Stimulated activated CD8-positive, alpha-beta memory T cell treated with anti-CD3 and anti-CD28 coated beads, Interleukin-12 subunit alpha, Interleukin-12 subunit beta, amount 100 ng/mL, for 24 hours (primary cell): ENCODE results near the gene TRIM52.
"Not testable (repeated sequence)": the region's sequence is repeated elsewhere in the genome, so short reads cannot be mapped to it uniquely, and the experiment has no call there.

Experiments used
- DNase-seq: peaks from one replicate; pipeline ENCODE4 v3.0.0-alpha.2; 2020; ENCODE audit errors: extremely low read depth

The TRIM52 gene

DNA sequence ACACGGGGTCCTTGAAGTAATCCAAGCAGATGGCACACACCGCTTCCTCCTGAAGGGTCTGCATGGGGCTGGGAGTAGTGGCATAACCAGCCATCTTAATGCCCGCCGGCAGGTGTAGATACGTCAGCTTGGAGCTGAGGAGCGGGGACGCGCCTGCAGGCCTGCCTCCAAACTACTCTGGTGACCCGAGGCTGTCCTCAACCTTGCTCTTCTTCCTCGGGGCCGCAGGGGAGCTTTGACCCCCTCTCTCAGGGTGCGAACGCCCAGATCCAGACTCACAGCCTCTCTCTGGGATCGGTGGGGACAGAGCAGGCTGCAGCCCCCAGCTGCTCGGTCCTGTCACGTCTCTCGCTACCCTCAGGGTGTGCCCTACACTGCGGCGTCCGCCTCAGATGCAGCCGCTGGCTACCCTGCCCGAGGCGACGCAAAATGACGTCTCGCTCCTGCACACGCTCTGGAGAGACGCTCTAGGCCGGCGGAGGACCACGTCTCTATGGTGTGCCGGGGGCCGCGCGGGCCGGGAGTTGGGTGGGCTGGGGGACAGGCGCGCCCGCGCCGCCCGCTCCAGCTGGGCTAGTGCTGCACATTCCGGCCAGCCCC, at the start of gene TRIM52:
Gene TRIM52, minus strand, starts transcription at position 424 of the 600 bp plus-strand sequence. Its CDS starts 330 bp downstream, at position 94.
- DNase-seq, result peak; percentile 78

DNA sequence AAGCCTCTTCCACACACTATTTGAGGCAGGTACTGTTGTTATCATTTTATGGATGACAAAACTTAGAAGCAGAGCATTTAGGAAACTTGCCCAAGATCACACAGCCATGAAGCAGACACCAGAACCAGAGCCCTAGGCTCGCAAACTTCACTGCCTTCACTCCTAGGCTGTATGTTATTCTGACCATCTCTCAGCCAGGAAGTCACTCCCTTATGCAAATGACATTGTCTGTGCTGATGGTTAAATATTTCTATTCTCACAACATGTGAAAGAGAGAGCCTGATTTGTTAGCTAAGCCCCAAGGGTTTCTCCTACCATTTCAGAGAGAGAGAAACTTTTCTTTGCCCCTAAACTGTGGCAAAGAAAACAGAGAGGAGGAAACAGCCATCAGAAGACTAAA, 26.4 kb upstream of the TRIM52 start:
- not testable (repeated sequence) for DNase-seq

DNA sequence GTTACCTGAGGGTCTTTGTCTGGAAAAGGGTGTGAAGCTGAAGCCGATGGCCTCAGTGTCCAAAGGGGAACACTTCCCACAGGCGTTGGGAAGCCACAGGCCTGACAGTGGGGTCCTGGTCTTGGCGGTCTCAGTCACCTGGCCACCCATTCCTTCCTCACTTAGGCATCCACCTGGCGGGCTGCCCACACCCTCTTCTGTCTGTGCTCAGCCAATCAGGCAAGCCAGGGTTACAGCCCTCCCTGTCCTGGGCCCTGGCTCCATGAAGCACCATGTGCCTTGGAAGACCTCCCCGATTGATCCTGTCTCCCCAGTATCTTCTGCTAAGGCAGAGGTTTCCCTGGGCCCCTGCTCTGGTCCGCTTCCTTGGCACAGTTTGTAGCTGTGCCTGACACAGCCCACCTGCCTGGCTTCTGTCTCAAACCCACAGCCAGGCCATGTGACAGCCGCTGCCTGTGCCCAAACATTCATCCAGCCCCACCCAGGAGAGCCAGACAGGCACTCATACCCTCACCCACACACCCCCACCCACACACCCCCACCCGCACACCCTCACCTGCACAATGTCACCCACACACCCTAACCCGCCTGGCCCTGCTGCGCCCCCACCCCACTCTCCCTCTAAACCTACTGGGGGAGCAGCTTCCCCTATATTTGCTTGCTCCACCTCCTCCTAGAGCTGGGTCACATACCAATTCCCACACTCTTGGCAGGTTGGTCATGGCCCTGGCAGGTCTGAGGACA, 25.2 kb upstream of the TRIM52 start:
- not testable (repeated sequence) for DNase-seq

DNA sequence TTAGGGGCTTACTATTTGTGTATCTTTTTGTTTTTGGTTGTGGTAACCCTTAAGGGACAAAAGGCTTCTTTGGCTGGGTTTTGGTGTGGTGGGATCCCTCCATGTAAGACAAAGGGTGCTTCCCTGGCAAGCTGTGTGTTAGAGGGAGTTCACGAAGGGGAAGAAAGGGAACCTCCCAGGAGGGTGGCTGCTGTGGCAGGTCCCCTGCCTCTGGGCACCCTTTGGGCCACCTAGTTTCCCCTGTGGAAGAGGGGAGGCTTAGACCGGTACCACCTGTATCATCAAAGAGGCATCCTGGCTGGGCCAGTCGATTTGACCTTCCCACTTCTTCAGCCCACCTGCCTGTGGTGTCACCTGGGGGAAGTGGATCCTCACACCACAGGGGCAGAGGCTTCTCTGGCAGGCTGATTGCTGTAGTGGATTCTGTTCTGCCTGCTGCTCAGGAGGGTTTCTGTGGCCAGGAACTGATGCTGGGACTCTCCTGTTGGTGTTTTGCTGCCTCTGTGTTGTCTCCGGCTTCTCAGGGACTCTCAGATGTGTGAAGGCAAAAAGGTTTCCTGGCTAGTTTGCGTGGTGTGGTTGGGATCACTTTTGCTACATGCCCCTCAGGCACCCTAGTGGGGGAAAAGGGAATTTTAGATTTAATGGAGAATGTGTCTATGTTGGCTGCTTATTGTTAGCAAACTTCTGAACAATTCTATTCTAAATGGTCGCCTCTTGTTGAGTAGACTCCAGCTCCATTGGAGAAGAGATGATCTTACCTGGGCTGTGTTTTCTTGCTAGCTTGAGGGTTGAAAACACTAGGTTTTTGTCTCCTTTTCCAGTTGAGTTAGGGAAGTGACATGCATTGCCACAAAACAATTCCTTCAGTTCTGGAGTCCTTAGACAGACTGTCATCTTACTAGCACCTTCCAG, 23.2 kb upstream of the TRIM52 start:
- not testable (repeated sequence) for DNase-seq

DNA sequence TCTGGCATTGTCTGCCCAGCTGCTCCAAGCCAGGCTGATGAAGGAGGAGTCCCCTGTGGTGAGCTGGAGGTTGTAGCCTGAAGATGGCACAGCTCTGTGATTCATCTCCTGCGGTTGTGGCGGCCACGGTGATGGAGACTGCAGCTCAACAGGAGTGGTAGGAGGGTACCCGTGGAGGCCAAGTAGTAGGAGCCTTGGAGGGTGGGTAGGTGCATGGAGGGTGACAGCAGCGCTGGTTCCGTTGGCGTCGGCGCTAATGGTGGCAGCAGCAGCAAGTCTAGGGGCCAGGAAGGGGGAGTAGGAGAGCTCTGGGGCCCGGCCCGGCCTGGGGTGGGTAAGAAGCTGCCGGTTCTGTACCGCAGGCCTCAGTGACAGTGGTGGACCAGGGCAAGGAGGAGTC, 22.4 kb upstream of the TRIM52 start:
- no peak for DNase-seq

DNA sequence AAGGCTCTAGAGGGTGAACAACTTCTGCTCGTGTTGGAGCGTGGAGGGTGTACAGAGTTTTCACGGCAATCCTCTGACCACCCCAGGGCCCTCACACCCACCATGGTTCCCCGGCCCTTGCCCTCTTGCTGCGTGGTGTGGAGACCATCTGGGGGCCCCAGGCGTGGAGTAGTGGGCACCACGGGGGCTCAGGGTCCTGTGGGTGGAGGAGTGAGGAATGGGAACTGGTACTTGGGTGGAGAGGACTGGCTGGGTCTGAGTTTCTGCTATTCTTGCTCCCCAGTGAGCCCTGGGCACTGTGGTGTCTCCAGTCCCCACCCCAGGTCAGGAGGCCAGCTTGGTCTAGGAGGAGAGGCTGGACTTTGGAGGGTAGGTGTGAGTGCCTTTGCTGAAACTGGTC, 21.9 kb upstream of the TRIM52 start:
- no peak for DNase-seq

DNA sequence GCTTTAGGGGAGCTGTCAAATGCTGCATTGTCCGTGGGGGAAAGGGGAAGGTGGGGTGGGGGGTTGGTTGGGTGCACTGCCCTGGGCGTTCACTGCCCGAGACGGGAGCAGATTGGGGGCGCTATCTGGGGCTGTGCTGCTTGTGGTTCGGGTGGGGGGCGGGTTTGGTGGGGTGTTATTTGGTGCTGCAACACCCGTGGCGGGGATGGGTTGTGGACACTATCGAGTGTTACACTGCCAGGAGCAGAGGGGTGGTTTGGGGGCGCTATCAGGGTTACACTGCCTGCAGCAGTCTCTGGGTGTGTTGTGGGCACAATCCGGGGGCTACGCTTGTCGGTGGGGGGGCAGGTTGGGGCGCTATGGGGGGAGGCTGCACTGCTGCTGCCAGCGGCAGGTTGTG, 21.5 kb upstream of the TRIM52 start:
- DNase-seq, result not testable (repeated sequence)

DNA sequence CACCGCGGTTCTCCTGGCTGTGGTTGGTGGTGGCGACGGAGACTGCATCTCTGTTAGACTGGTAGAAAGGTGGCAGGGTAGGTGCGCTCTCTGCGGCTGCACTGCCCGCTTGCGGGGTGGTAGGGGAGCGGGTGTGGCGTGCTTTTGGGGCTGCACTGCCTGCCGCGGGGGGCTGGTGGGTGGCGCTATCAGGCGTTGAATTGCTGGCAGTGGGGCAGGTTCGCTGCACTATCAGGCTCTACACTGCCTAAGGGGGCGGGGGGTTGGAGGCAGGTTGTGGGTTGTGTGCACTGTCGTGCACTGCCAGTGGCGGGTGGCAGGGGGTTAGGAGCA, 21.0 kb upstream of the TRIM52 start:
- no peak for DNase-seq

DNA sequence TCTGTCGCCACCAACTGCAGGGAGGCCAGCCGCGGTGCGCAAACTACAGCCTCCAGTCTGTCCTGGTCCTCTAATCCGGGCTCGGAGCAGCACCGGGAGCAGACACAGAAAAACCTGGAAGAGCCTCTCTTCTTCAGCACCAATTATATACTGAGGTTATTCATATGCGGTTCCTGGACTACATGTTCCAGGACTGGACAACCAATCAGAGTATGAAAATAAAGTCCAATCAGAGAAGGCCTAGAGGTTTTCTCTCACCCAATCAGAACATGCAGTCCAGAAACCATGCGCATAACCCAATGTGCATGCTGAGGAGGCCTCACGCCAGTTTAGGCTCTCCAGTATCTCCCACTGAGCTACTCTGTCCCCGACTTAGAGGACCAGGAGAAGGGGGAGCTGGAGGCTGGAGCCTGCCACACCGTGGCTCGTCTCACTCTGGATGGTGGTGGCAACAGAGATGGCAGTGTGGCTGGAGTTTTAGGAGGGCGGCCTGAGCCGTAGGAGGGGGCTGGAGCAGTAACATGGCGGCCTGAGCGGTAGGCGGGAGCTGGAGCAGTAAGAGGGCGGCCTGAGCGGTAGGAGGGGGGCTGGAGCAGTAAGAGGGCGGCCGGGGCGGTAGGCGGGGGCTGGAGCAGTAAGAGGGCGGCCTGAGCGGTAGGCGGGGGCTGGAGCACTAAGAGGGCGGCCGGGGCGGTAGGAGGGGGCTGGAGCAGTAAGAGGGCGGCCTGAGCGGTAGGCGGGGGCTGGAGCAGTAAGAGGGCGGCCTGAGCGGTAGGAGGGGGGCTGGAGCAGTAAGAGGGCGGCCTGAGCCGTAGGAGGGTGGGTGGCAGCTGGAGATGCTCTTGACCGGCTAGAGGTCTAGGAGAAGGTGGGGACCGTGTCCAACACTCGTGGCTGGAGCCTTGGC, 20.4 kb upstream of the TRIM52 start:
- no peak for DNase-seq

DNA sequence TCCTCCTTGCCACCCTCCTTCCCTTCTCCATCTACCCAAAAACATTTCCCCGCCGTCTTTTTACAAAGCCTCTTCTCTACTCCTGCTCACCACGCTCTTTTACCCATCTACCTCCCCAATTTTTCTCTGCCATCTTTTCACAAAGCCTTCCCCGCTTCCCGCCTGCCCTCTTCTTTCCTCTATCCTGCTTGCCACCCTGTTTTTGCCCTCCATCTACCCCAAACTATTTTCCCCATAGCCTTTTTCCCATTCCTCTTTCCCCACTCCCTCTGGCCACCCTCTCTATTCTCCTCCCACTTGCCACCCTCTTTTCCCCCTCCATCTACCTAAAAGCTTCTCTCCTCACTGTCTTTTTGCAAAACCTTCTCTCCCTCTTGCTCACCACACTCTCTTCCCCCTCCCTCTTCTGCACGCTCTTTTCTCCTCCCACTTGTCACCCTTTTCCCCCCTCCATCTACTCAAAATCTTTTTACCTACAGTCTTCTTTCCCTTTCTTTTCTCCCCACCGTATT, 19.4 kb upstream of the TRIM52 start:
- no peak for DNase-seq

DNA sequence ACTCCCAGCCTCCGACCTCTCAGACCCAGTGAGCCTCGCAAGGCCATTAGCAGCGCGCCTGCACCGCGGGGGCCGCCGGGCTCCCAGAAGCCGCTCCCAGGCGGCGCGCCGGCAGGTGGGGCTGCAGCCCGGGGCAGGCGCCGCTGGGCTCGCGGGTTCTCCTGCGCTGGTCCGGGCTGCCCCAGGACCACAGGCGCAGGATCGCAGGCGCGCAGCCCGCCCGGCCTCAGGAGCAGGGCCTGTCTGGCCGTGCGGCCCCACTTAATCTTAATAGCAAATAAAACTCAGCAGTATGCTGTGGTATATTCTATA, 12.4 kb upstream of the TRIM52 start:
- DNase-seq, result not testable (repeated sequence)

DNA sequence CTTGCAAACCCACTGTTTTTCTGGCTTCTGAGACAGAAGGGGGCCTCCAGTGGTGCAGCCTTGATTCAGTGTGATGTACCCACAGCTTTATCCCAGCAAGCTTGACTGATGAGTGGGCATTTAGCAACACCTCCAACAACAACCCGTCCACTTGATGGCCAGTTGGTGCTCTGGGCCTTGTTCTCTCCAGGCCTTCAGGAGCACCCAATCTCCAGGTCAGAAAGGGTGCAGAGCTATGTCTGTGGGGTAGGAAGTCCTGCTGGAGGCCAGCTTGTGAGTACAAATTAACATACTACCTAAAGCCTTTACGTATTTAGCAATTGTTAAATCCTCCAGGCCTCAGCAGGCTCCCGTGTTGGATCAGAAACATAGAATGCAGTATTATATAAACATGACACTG, 10.1 kb upstream of the TRIM52 start:
- DNase-seq, result no peak

DNA sequence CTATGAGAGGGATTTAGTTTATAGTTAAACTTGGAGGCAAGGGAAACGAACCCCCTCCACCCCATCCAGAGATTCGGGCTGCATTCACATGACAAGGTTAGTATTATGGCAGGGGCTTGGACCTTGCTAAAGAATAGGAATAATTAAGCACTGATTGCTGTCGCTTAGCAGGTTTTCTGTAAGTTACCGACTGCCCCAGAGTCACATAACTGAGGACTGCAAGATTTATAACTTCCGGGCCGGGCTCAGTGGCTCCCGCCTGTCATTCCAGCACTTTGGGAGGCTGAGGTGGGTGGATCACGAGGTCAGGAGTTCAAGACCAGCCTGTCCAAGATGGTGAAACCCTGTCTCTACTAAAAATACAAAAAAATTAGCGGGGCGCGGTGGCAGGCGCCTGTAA, 7.0 kb upstream of the TRIM52 start:
- not testable (repeated sequence) for DNase-seq

DNA sequence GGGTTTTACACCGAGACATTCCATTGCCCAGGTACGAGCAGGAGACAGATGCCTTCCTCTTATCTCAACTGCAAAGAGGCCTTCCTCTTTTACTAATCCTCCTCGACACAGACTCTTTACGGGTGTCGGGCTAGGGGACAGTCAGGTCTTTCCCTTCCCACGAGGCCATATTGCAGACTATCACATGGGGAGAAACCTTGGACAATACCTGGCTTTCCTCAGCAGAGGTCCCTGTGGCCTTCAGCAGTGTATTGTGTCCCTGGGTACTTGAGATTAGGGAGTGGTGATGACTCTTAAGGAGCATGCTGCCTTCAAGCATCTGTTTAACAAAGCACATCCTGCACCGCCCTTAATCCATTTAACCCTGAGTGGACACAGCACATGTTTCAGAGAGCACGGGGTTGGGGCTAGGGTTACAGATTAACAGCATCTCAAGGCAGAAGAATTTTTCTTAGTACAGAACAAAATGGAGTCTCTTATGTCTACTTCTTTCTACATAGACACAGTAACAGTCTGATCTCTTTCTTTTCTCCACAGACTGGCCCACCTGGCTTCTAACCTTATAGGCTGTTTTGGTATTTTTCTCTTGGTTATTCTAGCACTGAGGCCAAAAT, 6.5 kb upstream of the TRIM52 start:
- DNase-seq, result not testable (repeated sequence)

DNA sequence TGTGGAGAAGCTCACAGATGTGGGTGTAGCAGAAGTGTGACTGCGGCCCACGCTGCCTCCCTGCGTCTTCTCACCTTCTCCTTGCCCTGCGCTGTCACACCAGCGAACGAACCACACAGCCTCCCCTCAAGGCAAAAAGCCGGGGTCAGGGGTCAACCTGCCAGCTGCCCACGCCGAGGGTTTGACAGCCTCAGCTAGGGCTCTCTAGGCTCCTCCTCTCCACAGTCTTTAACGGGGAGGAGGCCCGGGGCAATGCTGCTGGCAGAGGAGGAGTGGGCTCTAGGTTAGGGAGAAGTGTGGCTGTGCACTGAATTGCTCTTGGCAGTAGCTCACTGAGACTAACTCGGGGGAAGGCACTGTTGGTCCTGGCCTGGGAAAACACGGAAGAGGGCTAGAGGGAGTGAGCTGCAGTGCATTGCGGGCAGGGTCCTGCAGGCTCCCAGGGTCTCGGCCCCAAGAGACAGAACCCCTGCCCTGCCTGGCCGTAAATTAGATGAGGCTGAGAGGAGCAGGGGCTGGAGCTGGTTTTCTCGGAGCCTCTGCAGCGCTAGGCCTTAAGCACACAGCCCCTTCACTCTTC, 4.2 kb upstream of the TRIM52 start:
- no peak for DNase-seq

DNA sequence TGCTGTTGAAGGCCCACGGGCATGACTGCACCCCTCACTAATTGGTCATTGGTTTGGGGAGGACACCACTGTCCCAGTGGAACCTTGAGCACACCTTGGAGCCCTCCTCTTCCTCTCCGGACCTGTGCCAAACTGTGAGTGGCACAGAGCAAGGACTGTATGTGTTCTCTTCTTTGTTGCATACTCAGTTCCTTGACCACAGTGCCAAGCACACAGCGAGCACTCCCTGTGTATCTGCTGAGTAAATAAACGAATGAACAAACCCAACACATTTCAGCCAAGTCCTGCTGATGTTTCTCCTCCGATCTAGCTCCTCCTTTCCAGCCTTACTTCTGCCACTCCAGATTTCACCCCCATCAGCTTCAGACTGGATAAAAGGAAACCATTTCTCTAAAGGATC, 2.7 kb upstream of the TRIM52 start:
- DNase-seq, result no peak

DNA sequence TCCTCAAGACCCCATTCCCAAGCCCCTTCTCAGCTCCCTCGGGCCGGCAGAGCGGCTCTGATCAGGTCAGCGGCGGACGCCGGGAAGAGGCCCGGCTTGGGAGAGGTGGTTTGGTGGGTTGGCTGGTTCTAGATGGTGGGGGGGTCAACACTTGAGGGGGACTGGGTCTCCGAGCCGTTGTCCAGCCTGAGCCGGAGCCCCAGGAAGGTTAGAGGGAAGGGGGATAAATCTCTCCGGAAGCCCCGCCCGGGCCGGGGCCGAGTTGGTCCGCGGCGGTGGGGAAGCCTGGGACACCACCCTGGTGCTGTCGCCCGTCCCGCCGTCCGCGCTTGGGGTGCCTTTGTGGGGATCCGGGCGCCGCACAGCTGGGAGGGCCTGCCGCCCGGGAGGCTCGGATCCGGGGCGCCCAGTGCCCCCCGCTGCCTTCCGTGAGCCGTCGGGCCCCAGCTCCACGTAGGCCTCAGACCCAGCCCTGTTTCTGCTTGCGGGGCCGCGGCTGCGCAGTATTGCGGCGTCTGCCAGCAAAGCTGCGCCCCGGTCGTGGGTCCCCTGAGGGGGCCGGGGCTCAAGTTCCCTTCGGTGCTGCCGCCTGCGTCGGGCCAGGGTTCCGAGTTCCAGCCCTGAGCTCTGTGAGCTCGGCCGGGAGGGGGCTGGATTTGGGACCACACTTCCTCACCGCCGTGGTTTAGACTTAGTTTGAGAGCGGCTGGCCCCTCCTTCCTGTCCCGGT, 542 bp upstream of the TRIM52 start:
- DNase-seq, result peak; percentile 47

DNA sequence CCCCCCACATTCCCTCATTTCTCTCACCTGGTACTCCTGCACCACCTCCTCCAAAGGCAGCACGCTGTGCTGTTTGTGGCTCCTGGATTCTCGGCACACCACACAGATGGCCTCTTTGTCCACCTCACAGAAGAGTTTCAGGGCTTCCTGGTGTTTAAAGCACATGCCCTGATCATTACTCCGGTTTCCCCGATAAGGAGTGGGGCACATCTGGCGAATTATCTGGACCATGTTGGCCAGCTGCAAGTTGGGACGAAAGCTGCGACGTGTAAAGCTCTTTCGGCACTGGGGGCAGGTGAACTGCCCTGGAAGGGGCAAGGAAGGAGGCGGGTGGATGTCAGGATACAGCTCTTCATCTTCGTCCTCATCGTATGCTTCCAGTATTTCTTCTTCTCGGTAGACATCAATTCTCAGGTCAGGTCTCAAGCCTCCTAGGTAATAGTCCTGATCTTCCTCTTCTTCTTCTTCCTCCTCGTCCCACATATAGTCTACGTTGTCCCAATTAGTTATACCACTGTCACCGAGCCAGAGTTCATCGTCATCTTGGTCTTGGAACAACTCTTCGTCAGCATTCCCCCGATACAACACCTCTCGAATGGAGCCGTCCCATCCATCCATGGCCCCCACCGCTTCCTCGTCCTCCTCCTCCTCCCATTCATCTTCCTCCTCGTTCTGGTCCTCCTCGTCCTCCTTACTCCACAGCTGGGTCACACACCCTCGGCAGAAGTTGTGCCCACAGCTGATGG, 796 bp downstream of the TRIM52 start:
- DNase-seq, result no peak

DNA sequence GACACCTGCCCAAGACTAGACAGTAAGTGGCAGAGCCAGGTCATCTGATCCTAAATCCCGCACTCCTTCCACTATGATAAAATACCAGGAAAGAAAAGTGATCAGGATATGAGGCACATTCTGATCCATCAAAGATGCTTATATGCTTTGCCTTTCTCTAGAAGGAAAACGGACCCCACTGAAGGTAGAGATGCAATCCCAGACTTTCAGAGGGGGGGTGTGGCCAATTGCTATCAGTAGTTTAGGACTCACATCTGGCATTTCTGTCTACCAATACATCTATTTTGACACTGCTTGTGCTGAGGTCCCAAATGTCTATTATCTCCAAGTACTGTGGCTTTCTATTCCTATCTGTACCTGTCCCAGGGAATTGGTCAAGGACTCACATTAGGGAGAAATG, 1.7 kb downstream of the TRIM52 start:
- no peak for DNase-seq
